HuH-7.5 (cell line): ENCODE results near the gene SGCD.

Experiments
- DNase-seq: peaks from one replicate; pipeline ENCODE4 v3.0.0; 2011; ENCODE audit warnings: low spot score

The SGCD gene

GRCh38 chr5:156515121-156515520, 188.2 kb downstream of the SGCD start:
- no peak for DNase-seq

GRCh38 chr5:156515803-156516360, 188.9 kb downstream of the SGCD start:
- no peak for DNase-seq

GRCh38 chr5:156522651-156523529, 195.9 kb downstream of the SGCD start:
- no peak for DNase-seq

- no peak for DNase-seq
Observed at GRCh38 chr5:156523607-156524006, 196.6 kb downstream of the SGCD start.

- DNase-seq = no peak
Observed at GRCh38 chr5:156526081-156526925, 199.3 kb downstream of the SGCD start.

- no peak for DNase-seq
Observed at GRCh38 chr5:156527611-156528010, 200.6 kb downstream of the SGCD start.

- DNase-seq = no peak
Observed at GRCh38 chr5:156528673-156529072, 201.7 kb downstream of the SGCD start.

GRCh38 chr5:156529892-156530291, 202.9 kb downstream of the SGCD start:
- DNase-seq = no peak

GRCh38 chr5:156531199-156531598, 204.2 kb downstream of the SGCD start:
- DNase-seq = no peak

- no peak for DNase-seq
Observed at GRCh38 chr5:156532921-156533320, 206.0 kb downstream of the SGCD start.

- DNase-seq = no peak
Observed at GRCh38 chr5:156534085-156534484, 207.1 kb downstream of the SGCD start.

GRCh38 chr5:156534906-156535485, 208.0 kb downstream of the SGCD start:
- DNase-seq = no peak

GRCh38 chr5:156540491-156540890, 213.5 kb downstream of the SGCD start:
- no peak for DNase-seq

GRCh38 chr5:156541582-156541981, 214.6 kb downstream of the SGCD start:
- no peak for DNase-seq

- no peak for DNase-seq
Observed at GRCh38 chr5:156543348-156544145, 216.6 kb downstream of the SGCD start.

- DNase-seq = no peak
Observed at GRCh38 chr5:156552855-156553358, 225.9 kb downstream of the SGCD start.

GRCh38 chr5:156556666-156557406, 229.9 kb downstream of the SGCD start:
- no peak for DNase-seq

- DNase-seq = no peak
Observed at GRCh38 chr5:156560002-156560401, 233.0 kb downstream of the SGCD start.

GRCh38 chr5:156561651-156562050, 234.7 kb downstream of the SGCD start:
- no peak for DNase-seq

- DNase-seq = no peak
Observed at GRCh38 chr5:156570615-156571014, 243.7 kb downstream of the SGCD start.

- no peak for DNase-seq
Observed at GRCh38 chr5:156581725-156582124, 254.8 kb downstream of the SGCD start.
